ENCODE measurements around the gene TNRC18.

TNRC18 gene

GRCh38 chr7:5381071-5381772, 42.4 kb downstream of the TNRC18 start:
- in situ Hi-C loops (cut with HindIII; ENCODE audit: low sequenced_read_pairs), result loop anchor here (10.0 kb wide), 1 partner anchor 64 kb away; no protein-coding TSS in a partner anchor
- TF ChIP-seq CTCF (IDR thresholded peaks at IDR 0.05; ENCODE audit: low read depth, low read length, missing control alignments), result no peak
- DNase-seq (ENCODE audit: low read depth), result no peak
- no peak overlapping the region for H3K4me3 ChIP-seq (ENCODE audit: low read depth, low read length)

GRCh38 chr7:5380350-5381070, 43.1 kb downstream of the TNRC18 start:
- TF ChIP-seq CTCF (IDR thresholded peaks at IDR 0.05; ENCODE audit: low read depth, low read length, missing control alignments), result no peak
- no peak for DNase-seq (ENCODE audit: low read depth)
- H3K4me3 ChIP-seq (ENCODE audit: low read depth, low read length), result no peak overlapping the region
- in situ Hi-C loops (cut with HindIII; ENCODE audit: low sequenced_read_pairs), result loop anchor here (10.0 kb wide), 1 partner anchor 64 kb away; no protein-coding TSS in a partner anchor

GRCh38 chr7:5379546-5379945, 44.1 kb downstream of the TNRC18 start:
- no peak for DNase-seq (ENCODE audit: low read depth)
- no peak overlapping the region for H3K4me3 ChIP-seq (ENCODE audit: low read depth, low read length)
- TF ChIP-seq CTCF (IDR thresholded peaks at IDR 0.05; ENCODE audit: low read depth, low read length, missing control alignments), result no peak
- in situ Hi-C loops (cut with HindIII; ENCODE audit: low sequenced_read_pairs), result no loop called here

GRCh38 chr7:5377816-5378215, 45.8 kb downstream of the TNRC18 start:
- no peak for DNase-seq (ENCODE audit: low read depth)
- in situ Hi-C loops (cut with HindIII; ENCODE audit: low sequenced_read_pairs), result no loop called here
- TF ChIP-seq CTCF (IDR thresholded peaks at IDR 0.05; ENCODE audit: low read depth, low read length, missing control alignments), result no peak
- H3K4me3 ChIP-seq (ENCODE audit: low read depth, low read length), result no peak overlapping the region

GRCh38 chr7:5377279-5377678, 46.4 kb downstream of the TNRC18 start:
- H3K4me3 ChIP-seq (ENCODE audit: low read depth, low read length), result no peak overlapping the region
- DNase-seq (ENCODE audit: low read depth), result no peak
- in situ Hi-C loops (cut with HindIII; ENCODE audit: low sequenced_read_pairs), result no loop called here
- no peak for TF ChIP-seq CTCF (IDR thresholded peaks at IDR 0.05; ENCODE audit: low read depth, low read length, missing control alignments)

GRCh38 chr7:5375925-5376324, 47.7 kb downstream of the TNRC18 start:
- TF ChIP-seq CTCF (IDR thresholded peaks at IDR 0.05; ENCODE audit: low read depth, low read length, missing control alignments), result no peak
- in situ Hi-C loops (cut with HindIII; ENCODE audit: low sequenced_read_pairs), result no loop called here
- DNase-seq (ENCODE audit: low read depth), result no peak
- H3K4me3 ChIP-seq (ENCODE audit: low read depth, low read length), result no peak overlapping the region
